Activated CD4-positive, alpha-beta T cell treated with anti-CD3 and anti-CD28 coated beads, Interleukin-2, amount 50 U/mL, for 4 hours (primary cell): ENCODE data around the gene CHODL.

Source experiments
- DNase-seq, 2 experiments: peaks; one replicate each; pipeline ENCODE4 v3.0.0-alpha.2; 2020

CHODL gene, protein sequence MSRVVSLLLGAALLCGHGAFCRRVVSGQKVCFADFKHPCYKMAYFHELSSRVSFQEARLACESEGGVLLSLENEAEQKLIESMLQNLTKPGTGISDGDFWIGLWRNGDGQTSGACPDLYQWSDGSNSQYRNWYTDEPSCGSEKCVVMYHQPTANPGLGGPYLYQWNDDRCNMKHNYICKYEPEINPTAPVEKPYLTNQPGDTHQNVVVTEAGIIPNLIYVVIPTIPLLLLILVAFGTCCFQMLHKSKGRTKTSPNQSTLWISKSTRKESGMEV

DNA sequence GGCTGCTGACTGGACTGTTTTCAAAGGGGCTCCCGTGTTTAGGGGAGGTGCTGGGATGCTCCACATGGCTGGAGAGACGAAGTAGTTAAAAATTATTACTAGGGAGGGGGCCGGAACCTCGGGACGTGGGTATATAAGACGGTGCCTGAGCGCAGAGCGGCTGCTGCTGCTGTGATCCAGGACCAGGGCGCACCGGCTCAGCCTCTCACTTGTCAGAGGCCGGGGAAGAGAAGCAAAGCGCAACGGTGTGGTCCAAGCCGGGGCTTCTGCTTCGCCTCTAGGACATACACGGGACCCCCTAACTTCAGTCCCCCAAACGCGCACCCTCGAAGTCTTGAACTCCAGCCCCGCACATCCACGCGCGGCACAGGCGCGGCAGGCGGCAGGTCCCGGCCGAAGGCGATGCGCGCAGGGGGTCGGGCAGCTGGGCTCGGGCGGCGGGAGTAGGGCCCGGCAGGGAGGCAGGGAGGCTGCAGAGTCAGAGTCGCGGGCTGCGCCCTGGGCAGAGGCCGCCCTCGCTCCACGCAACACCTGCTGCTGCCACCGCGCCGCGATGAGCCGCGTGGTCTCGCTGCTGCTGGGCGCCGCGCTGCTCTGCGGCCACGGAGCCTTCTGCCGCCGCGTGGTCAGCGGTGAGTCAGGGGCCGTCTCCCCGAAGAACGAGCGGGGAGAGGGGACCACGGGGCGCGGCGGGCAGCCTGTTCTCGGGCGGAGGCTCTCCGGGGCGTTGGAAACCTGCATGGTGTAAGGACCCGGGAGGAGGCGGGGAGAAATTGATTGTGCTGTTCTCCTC is at the start of gene CHODL:
TSS of gene CHODL (plus strand) at position 163 of the 793 bp plus-strand sequence. CDS start at position 554, 391 bp downstream.
- DNase-seq = no peak

DNA sequence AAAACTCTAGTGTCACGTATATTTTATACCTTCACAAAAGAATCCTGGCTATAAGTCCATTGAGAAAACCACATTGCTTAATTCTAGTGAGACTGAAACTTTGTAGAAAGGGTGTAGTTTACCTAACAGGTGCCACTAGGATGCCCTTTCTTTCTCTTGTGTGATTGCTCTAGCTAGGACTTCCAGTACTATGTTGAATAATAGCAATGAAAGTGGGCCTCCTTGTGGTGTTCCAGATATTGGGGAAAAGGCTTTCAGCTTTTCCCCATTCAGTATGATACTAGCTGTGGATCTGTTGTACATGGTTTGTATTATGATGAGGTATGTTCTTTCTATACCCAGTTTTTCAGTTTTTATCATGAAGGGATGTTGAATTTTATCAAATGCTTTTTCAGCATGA is 39.7 kb upstream of the CHODL start:
- DNase-seq = no peak

DNA sequence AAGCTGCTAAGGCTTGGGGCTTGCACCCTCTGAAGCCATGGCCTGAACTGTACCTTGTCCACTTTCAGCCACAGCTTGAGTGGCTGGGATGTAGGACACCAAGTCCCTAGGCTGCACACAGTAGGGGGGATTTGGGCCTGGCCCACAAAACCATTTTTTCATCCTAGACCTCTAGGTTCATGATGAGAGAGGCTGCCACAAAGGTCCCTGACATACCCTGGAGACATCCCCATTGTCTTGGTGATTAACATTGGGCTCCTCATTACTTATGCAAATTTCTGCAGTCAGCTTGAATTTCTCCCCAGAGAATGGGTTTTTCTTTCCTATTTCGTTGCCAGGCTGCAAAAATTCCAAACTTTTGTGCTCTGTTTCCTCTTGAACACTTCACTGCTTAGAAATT is 26.3 kb upstream of the CHODL start:
- DNase-seq = no peak

DNA sequence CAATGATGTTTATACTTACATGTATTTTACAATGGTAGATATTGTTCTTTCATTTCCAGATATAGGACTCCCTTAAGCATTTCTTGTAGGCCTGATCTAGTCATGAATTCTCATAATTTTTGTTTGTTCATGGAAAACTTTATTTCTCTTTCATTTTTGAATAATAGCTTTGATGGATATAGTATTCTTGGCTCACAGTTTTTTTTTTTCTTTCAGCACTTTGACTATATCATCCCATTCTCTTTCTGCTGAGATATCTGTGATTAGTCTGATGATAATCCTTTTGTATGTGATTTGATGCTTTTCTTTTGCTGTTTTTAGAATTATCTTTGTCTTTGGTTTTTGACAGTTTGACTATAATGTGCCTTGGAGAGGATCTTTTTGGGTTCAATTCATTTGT is 24.1 kb upstream of the CHODL start:
- no peak for DNase-seq

DNA sequence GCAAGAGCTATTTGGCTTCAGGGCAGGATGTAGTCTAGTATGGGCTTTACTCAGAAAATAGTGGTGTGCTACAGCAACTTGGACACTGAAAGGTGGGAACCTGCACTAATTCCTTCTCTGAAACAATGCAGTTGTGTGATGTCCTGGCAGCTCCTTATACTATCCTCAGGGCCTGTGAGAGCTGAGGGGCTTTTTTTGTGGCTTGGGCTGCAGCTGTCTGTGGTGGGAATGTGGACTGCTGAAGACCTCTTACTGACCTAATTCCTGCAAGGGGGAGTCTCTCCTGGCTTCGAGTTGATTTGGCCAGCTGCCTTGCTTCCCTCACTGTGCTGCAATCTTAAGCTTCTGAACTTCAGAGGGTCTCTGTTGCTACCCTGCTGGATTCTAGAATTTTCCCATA is 22.3 kb upstream of the CHODL start:
- DNase-seq = no peak

DNA sequence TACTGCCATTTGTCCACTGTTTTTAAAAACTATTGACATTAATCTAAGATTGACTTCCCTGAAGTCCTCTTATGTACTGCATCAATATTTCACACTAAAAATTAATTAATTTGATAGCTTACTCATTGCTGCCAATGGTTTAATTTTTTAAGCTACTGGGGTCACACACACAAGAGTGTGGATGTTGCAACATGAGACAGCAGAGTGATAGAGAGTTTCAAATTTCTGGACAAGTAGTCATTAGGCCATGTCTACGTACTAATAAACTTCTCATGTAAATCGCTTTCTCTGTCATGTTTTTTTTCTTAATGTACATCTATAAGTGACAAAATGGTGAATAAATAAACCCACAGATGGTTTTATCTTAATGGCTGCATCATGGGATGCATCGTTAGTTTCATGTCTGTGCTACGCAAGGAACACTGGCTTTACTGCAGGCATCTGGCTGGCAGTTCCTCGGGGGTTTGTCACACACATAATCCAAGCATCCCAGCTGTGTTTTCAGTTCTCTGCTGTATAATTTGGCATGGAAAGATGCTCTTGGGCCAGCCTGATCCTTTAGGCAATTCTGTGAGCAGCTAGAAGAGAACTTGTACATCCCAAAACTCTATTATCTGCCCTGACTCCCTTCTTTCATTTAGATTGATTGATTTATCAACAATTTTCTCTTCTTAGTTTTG is 16.4 kb upstream of the CHODL start:
- no peak for DNase-seq

DNA sequence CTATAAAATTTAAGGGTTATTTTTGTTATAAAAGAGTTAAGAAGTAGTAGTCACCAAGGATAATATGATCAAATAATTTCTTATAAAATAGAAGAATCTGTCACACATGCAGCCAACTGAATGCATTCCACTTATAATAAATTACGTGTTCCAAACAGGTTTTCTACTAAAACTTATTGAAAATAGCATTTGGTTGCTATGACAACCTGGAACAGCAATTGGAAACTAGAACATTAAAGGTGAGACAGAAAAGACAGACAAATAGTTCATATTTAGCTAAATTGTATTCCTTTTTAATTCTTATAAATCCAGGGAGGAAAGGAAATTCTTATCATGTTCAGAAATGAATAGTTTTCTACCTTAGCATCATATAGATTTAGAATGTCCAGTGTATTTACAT is 9.1 kb upstream of the CHODL start:
- no peak for DNase-seq

DNA sequence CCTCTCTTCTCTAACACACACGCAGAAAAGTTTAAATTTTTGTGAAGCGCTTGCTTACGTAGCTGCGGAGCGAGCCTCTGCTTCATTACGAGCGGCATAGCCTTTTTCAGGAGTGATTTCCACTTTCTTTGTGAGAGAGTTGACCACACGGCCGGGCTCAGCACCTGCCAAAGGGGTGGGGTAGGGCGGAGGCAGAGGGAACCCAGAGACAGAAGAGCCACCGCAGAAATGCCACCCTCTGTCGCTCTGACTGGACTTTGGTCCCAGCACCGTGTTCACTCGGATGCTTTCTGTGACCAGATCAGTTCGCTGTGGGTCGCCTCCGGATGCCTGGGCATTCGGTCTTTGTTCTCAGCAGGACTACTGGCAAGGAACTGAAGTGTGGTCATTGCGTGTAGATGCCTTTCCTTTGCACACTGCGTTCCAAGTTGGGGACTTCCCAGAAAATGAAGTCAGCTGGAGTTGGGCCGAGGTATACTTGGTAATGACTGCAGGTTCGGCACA is 883 bp downstream of the CHODL start:
- no peak for DNase-seq

DNA sequence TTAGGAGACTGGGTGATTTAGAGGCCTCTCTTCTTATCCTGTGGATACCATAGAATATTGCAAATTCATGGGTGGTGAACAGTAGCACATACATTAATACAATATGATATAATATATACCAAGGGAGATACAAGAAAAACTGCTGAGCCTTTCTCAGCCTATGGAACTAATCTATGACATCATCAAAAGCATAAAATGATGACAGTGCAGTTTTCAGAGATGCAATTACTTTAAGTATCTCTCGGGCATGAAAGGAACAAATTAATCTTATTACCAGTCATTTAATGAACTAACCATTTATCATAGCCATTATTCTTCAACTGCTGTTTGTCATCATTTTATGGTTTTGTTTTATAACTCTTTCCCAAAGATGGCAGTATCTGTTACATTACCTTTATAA is 3.5 kb downstream of the CHODL start:
- no peak for DNase-seq

DNA sequence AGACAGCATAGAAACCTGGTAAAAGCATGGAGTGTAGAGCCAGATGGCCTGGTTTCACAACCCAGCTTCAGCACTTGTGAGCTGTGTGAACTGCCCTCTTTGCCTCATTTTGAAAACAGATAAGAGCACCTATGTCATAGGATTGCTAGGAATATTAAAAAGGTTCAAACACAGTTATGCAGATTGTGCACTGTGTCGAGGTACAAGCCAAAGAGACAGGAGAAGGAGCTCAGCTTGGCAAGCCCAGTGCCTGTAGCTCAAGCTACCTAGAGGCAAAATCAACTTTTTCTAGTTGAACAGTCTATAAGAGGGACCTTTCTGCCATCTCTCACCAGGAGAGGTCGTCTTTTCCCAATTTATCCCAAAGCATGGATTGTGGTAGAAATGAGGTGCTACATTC is 5.0 kb downstream of the CHODL start:
- no peak for DNase-seq

DNA sequence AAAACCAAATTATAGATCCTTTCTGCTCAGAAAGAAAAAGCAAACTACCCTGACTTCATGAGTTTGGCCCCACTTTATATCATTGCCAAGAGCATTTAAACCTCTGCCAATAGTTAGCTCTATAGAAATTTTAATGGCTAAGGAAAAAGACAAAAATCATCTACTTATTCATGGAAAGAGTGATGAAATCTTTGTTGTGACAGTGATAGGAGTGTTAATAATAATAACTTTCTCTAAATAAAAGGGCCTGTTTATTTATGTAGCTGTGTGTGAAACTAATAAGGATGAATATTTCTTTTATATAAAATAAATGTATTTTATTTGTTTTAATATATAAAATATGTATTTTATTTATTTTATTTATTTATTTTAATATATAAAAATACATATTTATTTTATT is 6.4 kb downstream of the CHODL start:
- no peak for DNase-seq

DNA sequence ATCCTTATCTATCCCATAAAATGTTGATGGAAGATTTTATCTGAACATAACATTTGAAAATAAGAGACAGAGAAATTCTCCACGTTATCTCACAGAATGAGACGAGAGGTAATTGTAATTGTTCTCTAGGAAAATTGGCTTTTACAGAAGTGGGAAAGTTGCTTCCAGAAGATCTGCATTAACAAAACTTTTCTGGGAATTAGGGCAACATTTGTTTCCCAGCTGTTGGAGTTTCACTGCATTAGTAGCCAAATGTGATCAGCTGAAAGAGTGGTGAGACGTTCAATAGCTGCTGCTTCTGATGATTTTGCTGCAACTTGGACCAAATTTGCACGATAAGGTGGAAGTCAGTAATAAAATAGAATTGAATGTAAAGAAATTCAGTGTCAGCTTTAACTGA is 7.6 kb downstream of the CHODL start:
- DNase-seq = no peak

DNA sequence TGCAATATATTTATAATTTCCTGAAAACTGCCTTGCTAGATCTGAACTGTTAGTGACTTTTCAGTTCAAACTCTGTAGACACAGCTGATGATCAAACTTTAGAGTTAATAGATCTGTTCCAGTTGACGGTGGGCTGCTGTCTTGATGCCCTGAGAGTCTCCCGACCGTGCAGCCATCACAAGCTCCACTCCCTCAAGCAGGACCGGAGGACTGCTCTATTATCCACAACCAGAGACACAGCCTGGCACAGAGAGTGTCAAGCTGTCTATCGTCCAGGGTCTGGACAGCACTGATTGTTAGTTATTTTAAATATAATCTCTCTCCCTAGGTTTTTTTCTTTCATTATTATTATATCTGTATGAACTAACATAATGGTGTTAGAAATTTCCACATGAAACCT is 8.0 kb downstream of the CHODL start:
- no peak for DNase-seq

DNA sequence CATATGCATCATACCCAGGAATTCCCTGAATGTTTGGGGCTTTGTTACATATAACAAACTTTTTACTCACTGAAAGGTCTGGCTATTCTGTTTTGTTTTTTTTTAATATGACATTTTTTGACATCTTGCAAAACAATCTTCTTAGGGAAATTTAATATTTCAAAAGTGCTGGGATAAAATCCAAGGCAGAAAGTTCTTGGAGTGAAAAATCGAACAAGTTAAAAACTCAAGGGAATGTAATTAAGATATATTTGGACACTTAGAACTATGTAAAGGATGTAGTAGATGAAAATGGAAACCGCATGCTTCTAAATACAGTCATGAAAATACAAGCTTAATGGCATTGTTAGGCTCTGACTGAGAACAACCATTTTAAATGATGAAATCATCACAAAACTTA is 8.6 kb downstream of the CHODL start:
- DNase-seq = no peak

DNA sequence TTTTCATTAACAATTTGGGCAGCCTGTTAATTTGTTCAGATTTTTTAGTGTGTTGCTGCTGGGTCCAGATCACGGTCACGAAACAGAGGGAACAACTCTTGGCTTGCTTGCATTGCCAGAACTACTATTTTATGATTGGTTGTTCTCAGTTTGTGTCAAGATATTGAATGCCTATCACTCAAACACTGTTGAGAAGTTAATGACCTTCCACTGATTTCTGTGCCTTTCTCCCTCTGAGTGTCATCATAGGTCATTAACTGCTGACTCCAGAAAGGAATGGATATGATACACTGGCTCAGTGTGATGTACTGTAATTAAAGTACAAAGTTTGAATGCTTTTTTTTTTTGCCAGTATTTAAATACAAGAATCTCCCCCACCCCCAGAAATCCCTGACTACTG is 9.2 kb downstream of the CHODL start:
- no peak for DNase-seq

DNA sequence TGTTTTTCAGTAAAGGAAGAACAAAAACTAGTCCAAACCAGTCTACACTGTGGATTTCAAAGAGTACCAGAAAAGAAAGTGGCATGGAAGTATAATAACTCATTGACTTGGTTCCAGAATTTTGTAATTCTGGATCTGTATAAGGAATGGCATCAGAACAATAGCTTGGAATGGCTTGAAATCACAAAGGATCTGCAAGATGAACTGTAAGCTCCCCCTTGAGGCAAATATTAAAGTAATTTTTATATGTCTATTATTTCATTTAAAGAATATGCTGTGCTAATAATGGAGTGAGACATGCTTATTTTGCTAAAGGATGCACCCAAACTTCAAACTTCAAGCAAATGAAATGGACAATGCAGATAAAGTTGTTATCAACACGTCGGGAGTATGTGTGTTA is 21.3 kb downstream of the CHODL start:
- DNase-seq = no peak

DNA sequence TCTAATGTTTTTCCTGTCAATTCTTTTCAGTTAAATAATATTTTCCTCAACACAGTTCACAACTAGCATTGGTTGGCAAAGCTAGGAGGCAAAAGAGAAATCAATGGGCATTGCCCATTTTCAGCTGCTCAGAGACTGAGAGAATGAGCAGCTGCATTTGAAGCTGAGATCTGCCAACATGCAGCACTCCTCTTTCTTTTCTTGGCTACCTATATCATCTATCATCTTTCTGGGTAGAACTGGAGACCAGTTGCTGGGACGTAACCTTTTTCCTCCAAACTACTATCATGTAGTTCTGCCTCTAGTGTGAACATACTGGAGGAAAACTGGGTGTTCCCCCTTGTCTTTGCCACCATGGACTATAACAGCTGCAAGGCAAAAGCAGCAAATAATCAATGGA is 22.9 kb downstream of the CHODL start:
- no peak for DNase-seq

DNA sequence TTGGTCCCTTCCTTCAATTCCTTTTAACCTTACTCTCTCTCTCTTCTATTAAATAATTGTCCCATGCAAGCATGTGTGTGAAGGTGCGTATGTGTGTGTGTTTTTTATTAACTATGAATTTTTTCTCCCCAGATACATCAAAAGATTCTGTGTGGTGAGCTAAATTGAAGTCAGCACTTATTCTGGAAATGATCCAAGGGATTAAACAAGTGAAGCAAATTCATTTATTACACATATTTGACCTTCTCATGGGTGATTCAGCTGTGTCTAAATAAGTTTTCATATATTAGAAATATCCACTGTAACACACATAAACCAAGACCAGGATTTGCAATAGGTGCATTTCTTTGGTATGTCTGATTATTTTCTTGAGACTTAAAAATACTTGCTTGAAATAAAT is 24.3 kb downstream of the CHODL start:
- no peak for DNase-seq

DNA sequence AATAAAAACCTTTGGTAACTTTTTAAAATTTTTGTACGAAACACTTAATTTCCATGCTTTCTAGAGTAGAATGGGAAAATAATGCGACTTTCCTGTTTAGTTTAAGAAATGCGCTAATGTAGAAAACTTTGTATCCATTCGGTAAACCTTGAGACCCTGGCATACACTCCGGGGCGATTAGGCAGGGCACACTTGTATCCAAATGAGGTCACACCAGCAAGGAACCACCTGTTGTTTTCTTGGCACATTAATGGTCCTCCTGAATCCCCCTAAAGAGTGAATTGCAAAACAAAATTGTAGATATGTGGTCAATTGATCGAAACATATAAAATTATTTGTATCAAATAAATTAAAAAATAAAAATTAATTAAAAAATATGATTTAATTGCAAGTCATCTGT is 25.2 kb downstream of the CHODL start:
- no peak for DNase-seq

DNA sequence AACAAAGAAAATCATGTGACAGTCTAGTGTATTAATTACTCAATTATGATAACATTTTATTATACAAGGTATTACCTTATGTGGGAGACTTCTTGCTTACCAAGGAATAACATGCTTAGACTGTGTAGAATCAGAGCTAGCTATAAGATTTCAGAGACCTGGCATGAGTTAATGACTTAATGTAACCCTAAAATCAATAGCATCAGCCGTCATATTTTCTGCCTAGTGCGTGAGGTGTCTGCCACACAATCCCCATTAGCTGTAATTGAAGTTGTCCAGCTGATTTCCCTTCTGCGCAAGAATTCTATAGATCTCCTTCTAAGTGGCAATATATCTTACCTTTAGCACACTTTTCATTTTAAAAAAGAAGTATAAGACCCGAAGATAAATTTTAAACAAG is 28.8 kb downstream of the CHODL start:
- DNase-seq = no peak

DNA sequence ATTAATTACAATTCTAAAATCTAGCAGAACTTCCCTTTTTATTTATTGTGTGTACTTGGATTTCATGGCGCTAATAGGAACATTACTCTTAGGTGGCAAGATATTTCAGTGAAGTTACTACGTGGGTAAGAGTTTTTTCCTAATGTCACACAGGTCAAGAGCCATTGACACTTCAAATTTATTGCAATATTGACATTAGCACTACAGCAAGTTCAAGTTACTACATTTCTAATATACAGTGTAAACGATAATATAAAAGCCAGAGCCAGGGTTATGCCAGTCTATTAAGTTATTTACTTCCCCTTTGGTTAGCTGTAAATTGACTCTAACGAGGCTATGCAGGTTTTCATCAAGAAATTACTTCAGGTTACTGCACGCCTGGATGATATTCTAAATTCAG is 29.7 kb downstream of the CHODL start:
- no peak for DNase-seq

DNA sequence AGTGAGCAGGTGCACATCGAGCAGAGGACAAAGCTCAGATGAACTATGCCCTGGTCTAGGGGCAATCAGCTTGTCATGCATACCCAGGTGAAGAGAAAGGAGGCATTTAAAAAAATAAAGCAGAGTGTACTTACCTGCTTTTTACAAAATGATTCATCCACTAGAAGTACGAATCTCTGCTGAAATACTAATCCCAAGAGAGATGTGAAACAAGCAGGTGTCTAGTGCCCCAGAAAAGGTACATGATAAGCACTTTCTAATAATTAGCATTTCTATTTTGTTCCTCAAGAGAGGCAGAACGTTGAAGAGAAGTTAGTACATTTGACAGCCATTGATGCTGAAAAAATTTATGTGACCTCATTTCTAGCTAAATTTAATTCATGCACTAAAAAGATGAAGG is 31.1 kb downstream of the CHODL start:
- no peak for DNase-seq

DNA sequence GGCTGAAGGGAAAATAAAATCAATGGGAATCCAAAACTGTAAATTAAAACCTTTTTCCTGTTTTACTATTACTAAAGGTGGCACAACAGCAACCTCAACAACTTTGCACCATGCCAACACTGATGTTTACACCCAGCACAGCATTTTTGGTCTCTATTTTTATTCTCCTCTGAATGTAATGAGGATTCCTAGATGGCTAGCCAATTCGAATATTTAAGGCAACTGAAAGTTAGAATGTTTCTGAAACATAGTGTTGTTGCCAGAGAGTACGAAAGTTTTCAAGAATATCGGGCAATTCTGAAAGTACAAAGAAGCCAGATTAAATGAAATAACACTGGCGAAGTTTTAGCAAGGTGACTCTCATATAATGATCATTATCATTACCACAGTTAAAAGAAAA is 40.7 kb downstream of the CHODL start:
- no peak for DNase-seq

DNA sequence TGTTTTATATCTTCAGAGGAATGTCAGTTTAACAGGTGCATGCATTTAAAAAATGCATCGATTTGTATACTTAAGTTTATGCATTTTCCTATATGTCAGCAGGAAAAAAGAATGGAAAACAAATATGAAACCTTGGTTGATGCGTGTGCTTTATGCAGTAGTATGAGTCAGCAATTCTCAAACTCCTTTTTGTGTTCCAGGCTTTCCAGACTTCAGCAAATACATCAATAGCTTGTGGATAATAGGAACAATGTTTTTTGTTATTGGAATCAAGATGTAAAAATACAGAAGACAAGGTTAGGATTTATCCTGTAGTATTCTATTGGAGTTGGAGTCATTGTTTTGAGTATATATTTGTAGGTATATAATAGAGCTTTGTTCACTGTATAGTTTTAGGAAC is 45.2 kb downstream of the CHODL start:
- no peak for DNase-seq
